ENCODE results near the gene IL17RC.

IL17RC gene

GRCh38 chr3:9942164-9942563 is 25.3 kb downstream of the IL17RC start:
- no peak for TF ChIP-seq CTCF (IDR thresholded peaks at IDR 0.05; ENCODE audit: borderline replicate concordance, insufficient read depth, low read depth, low read length)

GRCh38 chr3:9942934-9943690 is 26.2 kb downstream of the IL17RC start:
- no peak for TF ChIP-seq CTCF (IDR thresholded peaks at IDR 0.05; ENCODE audit: borderline replicate concordance, insufficient read depth, low read depth, low read length)
- no peak overlapping the region for H3K4me3 ChIP-seq (ENCODE audit: low read depth, low read length)

More at GRCh38 chr3:9942164-9942563, 25.3 kb downstream of the IL17RC start:
- no peak overlapping the region for H3K4me3 ChIP-seq (ENCODE audit: low read depth, low read length)

- no peak overlapping the region for H3K4me3 ChIP-seq (ENCODE audit: low read depth, low read length)
- no peak for TF ChIP-seq CTCF (IDR thresholded peaks at IDR 0.05; ENCODE audit: borderline replicate concordance, insufficient read depth, low read depth, low read length)
Observed at GRCh38 chr3:9944271-9944670, 27.4 kb downstream of the IL17RC start.

GRCh38 chr3:9945358-9945757 is 28.5 kb downstream of the IL17RC start:
- H3K4me3 ChIP-seq (ENCODE audit: low read depth, low read length), result no peak overlapping the region
- TF ChIP-seq CTCF (IDR thresholded peaks at IDR 0.05; ENCODE audit: borderline replicate concordance, insufficient read depth, low read depth, low read length), result no peak

- H3K4me3 ChIP-seq (ENCODE audit: low read depth, low read length), result no peak overlapping the region
- peak; percentile 39; the same call in 1 of the 2 replicates for TF ChIP-seq CTCF (IDR thresholded peaks at IDR 0.05; ENCODE audit: borderline replicate concordance, insufficient read depth, low read depth, low read length)
Observed at GRCh38 chr3:9946112-9947024, 29.5 kb downstream of the IL17RC start.

GRCh38 chr3:9947025-9947995 is 30.4 kb downstream of the IL17RC start:
- H3K4me3 ChIP-seq (ENCODE audit: low read depth, low read length), result no peak overlapping the region
- TF ChIP-seq CTCF (IDR thresholded peaks at IDR 0.05; ENCODE audit: borderline replicate concordance, insufficient read depth, low read depth, low read length), result no peak

Measured in GM12875 (cell line).